B cell (primary cell): ENCODE results near the gene DACT3. TPM values are rescaled to one million over a fixed set of nuclear protein-coding genes. Genes with fewer than 3 reads are reported as not detected.

ENCODE experiments used
- ATAC-seq: fragments of 200-7000 bp; cut with Tn5 transposase; one replicate; pipeline ENCODE4 v1.10.0; 2021; ENCODE audit warnings: low read depth, mild to moderate bottlenecking, moderate number of reproducible peaks, moderate library complexity
- CTCF ChIA-PET: fragments of 350-600 bp; sonication (Branson Sonifier 250); formaldehyde crosslinking; loops from one replicate; lab custom pipeline; 2021; ENCODE audit warnings: antibody characterized with exemption, inconsistent platforms; lab: Charles Lee
- POLR2A ChIA-PET: fragments of 350-600 bp; sonication (Branson Sonifier 250); formaldehyde crosslinking; loops from one replicate; lab custom pipeline; 2021; ENCODE audit warnings: antibody characterized with exemption; lab: Charles Lee
- DNase-seq: peaks from one replicate; pipeline ENCODE4 v3.0.0; 2013
- H2AFZ ChIP-seq: 2 replicates; pipeline ENCODE4 v1.6.1; 2012; ENCODE audit warnings: mild to moderate bottlenecking, low read depth, low read length; ENCODE audit not compliant: insufficient read depth, poor library complexity, severe bottlenecking
- H3K27ac ChIP-seq, 2 donors: 1 replicate in 1 of 2; 2 replicates in 1 of 2; pipeline ENCODE4 v1.5.1; 2012 to 2013; ENCODE audit warnings: low read length in 2 of 2, mild to moderate bottlenecking in 2 of 2, moderate library complexity in 1 of 2
- H3K27me3 ChIP-seq, 4 experiments: fragments of 200-600 bp in 1 of 4; sonication (generic) in 1 of 4; replicated peaks in 1 of 4; 1 replicate in 2 of 4; 2 replicates in 2 of 4; pipeline versions ENCODE4 v1.6.1 to v1.7.0; 2013 to 2016; ENCODE audit warnings: low read length in 3 of 4, mild to moderate bottlenecking in 2 of 4, mixed read lengths in 1 of 4, moderate library complexity in 1 of 4; ENCODE audit not compliant: insufficient read depth in 4 of 4, control insufficient read depth in 3 of 4; ENCODE audit errors: control extremely low read depth in 1 of 4
- H3K36me3 ChIP-seq, 2 experiments: replicated peaks in 1 of 2; 1 replicate in 1 of 2; 2 replicates in 1 of 2; pipeline versions ENCODE4 v1.6.1 to v1.7.1; 2013; ENCODE audit warnings: low read length in 1 of 2; ENCODE audit not compliant: insufficient read depth in 2 of 2, control insufficient read depth in 1 of 2; ENCODE audit errors: control extremely low read depth in 1 of 2, extremely low read depth in 1 of 2
- H3K4me1 ChIP-seq, 2 donors: fragments of 200-600 bp in 1 of 2; sonication (generic) in 1 of 2; 1 replicate in 1 of 2; 2 replicates in 1 of 2; pipeline versions ENCODE4 v1.5.1 to v1.6.1; 2013 to 2017; ENCODE audit warnings: low read length in 2 of 2; ENCODE audit not compliant: control insufficient read depth in 2 of 2, insufficient read depth in 2 of 2
- H3K4me2 ChIP-seq: replicated peaks from 2 replicates; pipeline ENCODE3; 2012; ENCODE audit warnings: mild to moderate bottlenecking, low read depth, low read length; ENCODE audit not compliant: poor library complexity, severe bottlenecking
- H3K4me3 ChIP-seq, 5 experiments: fragments of 200-600 bp in 1 of 5; sonication (generic) in 1 of 5; 1 replicate in 3 of 5; 2 replicates in 2 of 5; pipeline versions ENCODE4 v1.5.1 to v1.7.0; 2011 to 2016; ENCODE audit warnings: low read length in 4 of 5, mild to moderate bottlenecking in 4 of 5, low read depth in 2 of 5, control low read depth in 1 of 5, moderate library complexity in 1 of 5; ENCODE audit not compliant: insufficient read depth in 1 of 5; ENCODE audit errors: control extremely low read depth in 1 of 5, extremely low read depth in 1 of 5
- H3K79me2 ChIP-seq: fragments of 200-600 bp; sonication (generic); one replicate; pipeline ENCODE4 v1.6.0; 2016; ENCODE audit warnings: low read length; ENCODE audit not compliant: control insufficient read depth, insufficient read depth
- H3K9ac ChIP-seq: fragments of 200-600 bp; sonication (generic); 2 replicates; pipeline ENCODE4 v1.6.1; 2017; ENCODE audit warnings: mild to moderate bottlenecking, low read length, moderate library complexity
- H3K9me3 ChIP-seq, 3 donors: one replicate each; pipeline versions ENCODE4 v1.6.1 to v1.7.1; 2013; ENCODE audit warnings: low read length in 2 of 3; ENCODE audit not compliant: control insufficient read depth in 2 of 3, insufficient read depth in 1 of 3; ENCODE audit errors: control extremely low read depth in 1 of 3
- H4K20me1 ChIP-seq: 2 replicates; pipeline ENCODE4 v1.6.0; 2012; ENCODE audit warnings: mild to moderate bottlenecking, low read length; ENCODE audit not compliant: insufficient read depth, control insufficient read depth, poor library complexity, severe bottlenecking
- H3K27ac Mint-ChIP-seq: one replicate; pipeline ENCODE4 v1.8.0; 2021; ENCODE audit warnings: mixed read lengths
- H3K27me3 Mint-ChIP-seq: one replicate; pipeline ENCODE4 v1.8.0; 2021; ENCODE audit warnings: mixed read lengths
- H3K4me1 Mint-ChIP-seq: one replicate; pipeline ENCODE4 v1.8.0; 2021; ENCODE audit warnings: mixed read lengths
- H3K4me3 Mint-ChIP-seq: one replicate; pipeline ENCODE4 v1.8.0; 2021; ENCODE audit warnings: mixed read lengths
- H3K9me3 Mint-ChIP-seq: one replicate; pipeline ENCODE4 v1.8.0; 2022; ENCODE audit warnings: mixed read lengths; ENCODE audit not compliant: insufficient read depth
- CTCF ChIP-seq: fragments of 200-600 bp; IDR thresholded peaks from one replicate; pipeline ENCODE4 v1.8.0; 2022; ENCODE audit warnings: antibody characterized with exemption, mild to moderate bottlenecking
- EZH2 ChIP-seq: IDR thresholded peaks from 2 replicates; pipeline ENCODE4 v1.6.1; 2012; ENCODE audit warnings: borderline replicate concordance, low read depth, mild to moderate bottlenecking, moderate library complexity, low read length; ENCODE audit not compliant: insufficient read depth, poor library complexity, severe bottlenecking
- WGBS: methylation state at CpG from one replicate; pipeline ENCODE4 v1.1.5; 2013; ENCODE audit warnings: missing lambda C conversion rate; ENCODE audit not compliant: insufficient coverage; 5-methylcytosine and 5-hydroxymethylcytosine counted together
- intact Hi-C: fragments of 100-400 bp; cut with micrococcal nuclease; formaldehyde crosslinking; loops from one replicate; pipeline ENCODE4 v1.10.0; 2022
- polyA plus RNA-seq: library from polyadenylated mRNA; depleted of rRNA; stranded (reverse); fragments of >200 nt; gene quantifications from 2 replicates; pipeline ENCODE4 v1.2.3, GENCODE V29; 2012
- total RNA-seq, 2 donors: library from RNA; stranded (reverse); fragments of 120-200 nt in 1 of 2; gene quantifications; 1 replicate in 1 of 2; 2 replicates in 1 of 2; pipeline versions ENCODE4 v1.2.3 to v1.2.4, GENCODE V29; 2013 to 2022

Gene DACT3
- total and polyA plus RNA-seq, 2 donors (not counting 1 experiment from before 2014, with no cell fraction given) = 0.03 to 0.15 TPM

GRCh38 chr19:46608581-46609345, 52.2 kb downstream of the DACT3 start:
- intact Hi-C loops = no loop called here
- H3K9ac ChIP-seq = no peak overlapping the region
- no peak overlapping the region for H2AFZ ChIP-seq
- Mint-ChIP-seq H3K4me3 (no peak overlapping the region), H3K27ac (no peak overlapping the region), H3K4me1 (peaks cover 26% of the 10 kb centered on the region), H3K9me3 (no peaks in the 10 kb centered on the region), H3K27me3 (no peaks in the 10 kb centered on the region)
- no peak for TF ChIP-seq EZH2
- TF ChIP-seq CTCF = no peak
- 98% methylated on average over 25 of the region's 27 CpGs for WGBS
- peaks cover 0 to 7% (median 0%) of the 10 kb centered on the region in 3 donors for H3K9me3 ChIP-seq
- H4K20me1 ChIP-seq = peaks cover 62% of the 10 kb centered on the region
- no peak overlapping the region for H3K27ac ChIP-seq
- DNase-seq (no peak), ATAC-seq (no peak)
- no peaks in the 10 kb centered on the region for H3K27me3 ChIP-seq
- no peak overlapping the region for H3K4me2 ChIP-seq
- ChIA-PET POLR2A (no interaction called here), CTCF (interaction anchor here (16.2 kb wide), 1 partner anchor 53 kb away, joined by 447 read pairs; the partner anchor contains the start of gene DACT3)
- H3K4me1 ChIP-seq = peaks cover 22 to 25% of the 10 kb centered on the region in 2 donors
- peaks cover 10% of the 10 kb centered on the region for H3K79me2 ChIP-seq
- H3K36me3 ChIP-seq = peaks cover 0 to 53% of the 10 kb centered on the region in 2 experiments
- no peak overlapping the region for H3K4me3 ChIP-seq

- H3K27ac ChIP-seq = no peak overlapping the region
- no peak for TF ChIP-seq EZH2
- TF ChIP-seq CTCF = no peak
- no peak overlapping the region for H3K9ac ChIP-seq
- peaks cover 0 to 53% of the 10 kb centered on the region in 2 experiments for H3K36me3 ChIP-seq
- H2AFZ ChIP-seq = no peak overlapping the region
- H3K79me2 ChIP-seq = peaks cover 16% of the 10 kb centered on the region
- no peak overlapping the region for H3K27ac Mint-ChIP-seq
- ChIA-PET POLR2A (no interaction called here), CTCF (interaction anchor here (16.2 kb wide), 1 partner anchor 54 kb away, joined by 447 read pairs; the partner anchor contains the start of gene DACT3)
- H3K4me2 ChIP-seq = no peak overlapping the region
- no peak overlapping the region for H3K4me3 Mint-ChIP-seq
- H3K4me3 ChIP-seq = no peak overlapping the region
- 98% methylated on average over 4 of the region's 9 CpGs for WGBS
- no peak for ATAC-seq
- no peak for DNase-seq
- H4K20me1 ChIP-seq = peaks cover 68% of the 10 kb centered on the region
- no peaks in the 10 kb centered on the region for H3K27me3 Mint-ChIP-seq
- no peaks in the 10 kb centered on the region for H3K9me3 Mint-ChIP-seq
- peaks cover 0 to 7% (median 0%) of the 10 kb centered on the region in 3 donors for H3K9me3 ChIP-seq
- no peaks in the 10 kb centered on the region for H3K27me3 ChIP-seq
- peaks cover 31% of the 10 kb centered on the region for H3K4me1 Mint-ChIP-seq
- H3K4me1 ChIP-seq = peaks cover 23 to 28% of the 10 kb centered on the region in 2 donors
- intact Hi-C loops = no loop called here
Observed at GRCh38 chr19:46608178-46608577, 52.8 kb downstream of the DACT3 start.
